HG03175 (cell line): ENCODE results near the gene HDAC9.
A peak's percentile ranks its signal among the peaks of the same experiment; 100 is the strongest.

Experiments used
- ATAC-seq: cut with Tn5 transposase; IDR thresholded peaks from one replicate; pipeline ENCODE4 v1.9.1; 2021; ENCODE audit warnings: mild to moderate bottlenecking, moderate library complexity; ENCODE audit not compliant: unreplicated experiment

Gene HDAC9

GRCh38 chr7:18580950-18581349, 85.4 kb downstream of the HDAC9 start:
- no peak for ATAC-seq

- no peak for ATAC-seq
Measured at GRCh38 chr7:18583305-18583704, 87.8 kb downstream of the HDAC9 start.

- no peak for ATAC-seq
Measured at GRCh38 chr7:18590241-18590640, 94.7 kb downstream of the HDAC9 start.

- no peak for ATAC-seq
Measured at GRCh38 chr7:18590744-18591340, 95.3 kb downstream of the HDAC9 start.

- ATAC-seq, result no peak
Measured at GRCh38 chr7:18593602-18594279, 98.2 kb downstream of the HDAC9 start.

GRCh38 chr7:18597754-18598153, 102.2 kb downstream of the HDAC9 start:
- ATAC-seq, result no peak

GRCh38 chr7:18607025-18607424, 111.5 kb downstream of the HDAC9 start:
- ATAC-seq, result no peak

GRCh38 chr7:18610331-18610948, 114.9 kb downstream of the HDAC9 start:
- ATAC-seq, result peak; percentile 49

GRCh38 chr7:18614841-18615240, 119.3 kb downstream of the HDAC9 start:
- ATAC-seq, result no peak

- ATAC-seq, result no peak
Measured at GRCh38 chr7:18619311-18619710, 123.8 kb downstream of the HDAC9 start.

- ATAC-seq, result no peak
Measured at GRCh38 chr7:18623389-18623788, 127.8 kb downstream of the HDAC9 start.

- ATAC-seq, result no peak
Measured at GRCh38 chr7:18624459-18624858, 128.9 kb downstream of the HDAC9 start.

GRCh38 chr7:18626086-18626485, 130.5 kb downstream of the HDAC9 start:
- no peak for ATAC-seq

GRCh38 chr7:18626717-18627116, 131.2 kb downstream of the HDAC9 start:
- no peak for ATAC-seq

GRCh38 chr7:18637516-18637915, 142.0 kb downstream of the HDAC9 start:
- ATAC-seq, result no peak

- ATAC-seq, result no peak
Measured at GRCh38 chr7:18638594-18639452, 143.3 kb downstream of the HDAC9 start.

- ATAC-seq, result no peak
Measured at GRCh38 chr7:18639711-18640110, 144.2 kb downstream of the HDAC9 start.

GRCh38 chr7:18644981-18645380, 149.4 kb downstream of the HDAC9 start:
- ATAC-seq, result no peak

GRCh38 chr7:18647582-18647981, 152.0 kb downstream of the HDAC9 start:
- ATAC-seq, result no peak

- ATAC-seq, result no peak
Measured at GRCh38 chr7:18648849-18649758, 153.6 kb downstream of the HDAC9 start.
